Activated CD8-positive, alpha-beta T cell treated with anti-CD3 and anti-CD28 coated beads for 36 hours (primary cell): Measurements from ENCODE around the gene GRM8. TPM values are rescaled to one million over a fixed set of nuclear protein-coding genes. Genes with fewer than 3 reads are reported as not detected.

Experiments
- ATAC-seq: fragments of 200-7000 bp; cut with Tn5 transposase; one replicate; pipeline ENCODE4 v1.10.0; 2021; ENCODE audit warnings: mild to moderate bottlenecking, moderate library complexity
- CTCF ChIA-PET: fragments of 350-600 bp; sonication (Branson Sonifier 250); formaldehyde crosslinking; loops from one replicate; lab custom pipeline; 2021; ENCODE audit warnings: antibody characterized with exemption; lab: Charles Lee
- POLR2A ChIA-PET: fragments of 350-600 bp; sonication (Branson Sonifier 250); formaldehyde crosslinking; loops from one replicate; lab custom pipeline; 2021; ENCODE audit warnings: antibody characterized with exemption; lab: Charles Lee
- DNase-seq: peaks from one replicate; pipeline ENCODE4 v3.0.0-alpha.2; 2020
- H3K27ac Mint-ChIP-seq: one replicate; pipeline ENCODE4 v1.8.0; 2021; ENCODE audit warnings: mild to moderate bottlenecking, mixed read lengths
- H3K27me3 Mint-ChIP-seq: one replicate; pipeline ENCODE4 v1.8.0; 2021; ENCODE audit warnings: mixed read lengths
- H3K36me3 Mint-ChIP-seq: one replicate; pipeline ENCODE4 v1.8.0; 2021; ENCODE audit warnings: low read depth, mixed read lengths
- H3K4me1 Mint-ChIP-seq: one replicate; pipeline ENCODE4 v1.8.0; 2021; ENCODE audit warnings: low read depth, mixed read lengths
- H3K4me3 Mint-ChIP-seq: one replicate; pipeline ENCODE4 v1.8.0; 2021; ENCODE audit warnings: mild to moderate bottlenecking, moderate library complexity, mixed read lengths
- H3K9me3 Mint-ChIP-seq: one replicate; pipeline ENCODE4 v1.8.0; 2021; ENCODE audit warnings: mixed read lengths
- intact Hi-C: fragments of 100-400 bp; cut with micrococcal nuclease; formaldehyde crosslinking; loops from one replicate; pipeline ENCODE4 v1.10.0; 2022
- total RNA-seq, 2 experiments: library from RNA; stranded (reverse); gene quantifications; one replicate each; pipeline ENCODE4 v1.2.3, GENCODE V29; 2021
- TF ChIP-seq, protein P1 (sequence below): fragments of 200-600 bp; IDR thresholded peaks from one replicate; pipeline ENCODE4 v1.8.0; 2022; ENCODE audit warnings: antibody characterized with exemption, mild to moderate bottlenecking

The GRM8 gene
- total RNA-seq, 2 experiments from 2014 or later: not detected

DNA sequence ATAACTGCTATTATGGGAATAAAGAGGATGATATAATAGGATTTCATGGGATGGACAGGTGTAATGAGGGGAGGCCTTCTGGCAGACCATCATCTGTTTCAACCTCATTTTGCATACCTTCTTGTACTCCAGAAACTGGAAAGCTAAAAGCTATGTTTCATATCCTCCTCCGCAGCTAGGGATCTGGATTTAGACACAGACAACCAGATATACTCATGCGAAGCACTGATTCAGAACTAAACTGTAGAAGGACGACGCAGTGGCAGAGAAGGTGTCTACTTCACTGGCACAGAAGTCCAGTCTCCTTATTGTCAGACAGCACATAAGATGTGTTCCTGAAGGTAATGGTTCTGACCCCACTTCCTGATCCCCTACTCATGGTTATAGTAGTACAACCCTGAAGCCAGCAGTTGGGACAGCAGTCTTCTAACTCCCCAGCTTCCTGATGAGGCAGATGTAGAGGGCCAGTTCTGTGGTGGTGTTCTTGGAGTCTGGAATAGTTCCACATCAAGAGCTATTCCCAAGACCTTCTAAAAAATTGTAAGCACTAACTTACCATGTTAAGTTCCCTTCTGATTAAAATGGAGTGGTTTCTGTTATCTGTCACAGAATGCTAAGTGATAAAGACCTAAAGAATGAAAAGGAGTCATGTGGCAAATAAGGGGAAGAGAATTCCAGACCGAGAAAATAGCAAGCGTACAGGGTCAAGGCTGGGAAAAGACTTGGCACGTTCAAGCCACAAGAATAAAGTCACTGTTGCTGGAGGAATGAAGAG lies 550.3 kb downstream of the GRM8 start:
- POLR2A ChIA-PET: no interaction called here
- ATAC-seq (no peak), DNase-seq (no peak)
- Mint-ChIP-seq H3K36me3 (no peaks in the 10 kb centered on the region), H3K9me3 (no peaks in the 10 kb centered on the region), H3K4me1 (no peaks in the 10 kb centered on the region), H3K27me3 (no peaks in the 10 kb centered on the region), H3K27ac (no peak overlapping the region), H3K4me3 (no peak overlapping the region)
- TF ChIP-seq, protein P1, sequence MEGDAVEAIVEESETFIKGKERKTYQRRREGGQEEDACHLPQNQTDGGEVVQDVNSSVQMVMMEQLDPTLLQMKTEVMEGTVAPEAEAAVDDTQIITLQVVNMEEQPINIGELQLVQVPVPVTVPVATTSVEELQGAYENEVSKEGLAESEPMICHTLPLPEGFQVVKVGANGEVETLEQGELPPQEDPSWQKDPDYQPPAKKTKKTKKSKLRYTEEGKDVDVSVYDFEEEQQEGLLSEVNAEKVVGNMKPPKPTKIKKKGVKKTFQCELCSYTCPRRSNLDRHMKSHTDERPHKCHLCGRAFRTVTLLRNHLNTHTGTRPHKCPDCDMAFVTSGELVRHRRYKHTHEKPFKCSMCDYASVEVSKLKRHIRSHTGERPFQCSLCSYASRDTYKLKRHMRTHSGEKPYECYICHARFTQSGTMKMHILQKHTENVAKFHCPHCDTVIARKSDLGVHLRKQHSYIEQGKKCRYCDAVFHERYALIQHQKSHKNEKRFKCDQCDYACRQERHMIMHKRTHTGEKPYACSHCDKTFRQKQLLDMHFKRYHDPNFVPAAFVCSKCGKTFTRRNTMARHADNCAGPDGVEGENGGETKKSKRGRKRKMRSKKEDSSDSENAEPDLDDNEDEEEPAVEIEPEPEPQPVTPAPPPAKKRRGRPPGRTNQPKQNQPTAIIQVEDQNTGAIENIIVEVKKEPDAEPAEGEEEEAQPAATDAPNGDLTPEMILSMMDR: no peak
- CTCF ChIA-PET: no interaction called here
- intact Hi-C loops: no loop called here

DNA sequence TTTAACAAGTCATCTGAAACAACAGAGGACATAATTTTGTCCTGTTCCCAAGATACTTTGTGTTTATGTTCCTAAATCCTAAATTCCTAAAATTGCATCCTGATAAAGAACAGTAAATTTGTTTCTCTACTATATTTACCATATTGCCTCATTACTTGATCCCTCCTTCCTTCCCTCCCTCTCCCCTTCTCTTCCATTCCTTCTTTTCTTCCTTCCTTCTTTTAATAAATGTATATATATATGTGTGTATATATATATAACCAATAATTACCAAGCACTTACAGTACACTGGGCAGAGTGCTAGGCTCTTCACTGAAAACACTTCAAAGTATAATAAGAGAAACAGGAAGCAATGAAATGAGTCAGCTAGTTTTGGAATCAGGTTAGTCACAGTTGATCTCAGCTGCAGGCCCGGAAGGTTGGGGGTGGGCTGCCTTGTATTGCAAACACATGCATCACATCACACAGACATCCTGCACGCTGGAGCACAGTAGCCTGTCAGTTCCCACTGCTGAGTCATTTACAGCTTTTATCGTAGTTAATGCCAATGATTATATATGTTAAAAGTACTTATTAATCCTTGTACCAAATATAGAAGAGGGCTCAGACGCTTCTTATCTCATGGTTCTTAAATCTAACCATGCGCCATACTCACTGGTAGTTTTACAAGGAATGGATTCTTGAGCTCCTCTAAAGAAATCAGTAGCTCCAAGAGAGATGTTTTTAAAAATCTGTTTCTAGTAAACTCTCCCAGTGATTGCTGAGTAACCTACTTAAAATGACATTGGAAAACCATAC lies 551.7 kb downstream of the GRM8 start:
- Mint-ChIP-seq H3K9me3 (no peaks in the 10 kb centered on the region), H3K4me1 (no peaks in the 10 kb centered on the region), H3K27me3 (no peaks in the 10 kb centered on the region), H3K36me3 (no peaks in the 10 kb centered on the region), H3K4me3 (no peak overlapping the region), H3K27ac (no peak overlapping the region)
- peak; percentile 78 for DNase-seq
- intact Hi-C loops: no loop called here
- POLR2A ChIA-PET: no interaction called here
- CTCF ChIA-PET: no interaction called here
- ATAC-seq: peak; percentile 99
- TF ChIP-seq, protein P1: no peak

DNA sequence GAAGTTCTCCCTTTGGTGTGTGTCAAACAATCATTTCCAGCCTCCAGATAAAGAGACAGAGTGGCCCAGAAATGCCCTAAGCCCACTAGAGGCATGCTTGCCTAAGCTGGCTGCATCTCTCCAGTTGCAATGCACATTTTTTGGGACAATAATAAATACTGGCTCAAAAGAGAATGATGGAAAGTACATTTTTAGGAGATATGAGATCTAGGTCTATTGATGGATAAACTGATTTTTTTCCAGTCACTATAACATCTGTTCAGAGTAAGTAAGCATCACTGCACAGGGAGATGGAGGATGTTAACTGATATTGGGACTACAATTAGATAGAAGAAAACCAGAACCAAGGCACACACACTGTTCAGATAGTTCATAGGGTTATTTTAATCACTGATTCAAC lies 553.0 kb downstream of the GRM8 start:
- no peaks in the 10 kb centered on the region for H3K36me3 Mint-ChIP-seq
- no peak for DNase-seq
- POLR2A ChIA-PET: no interaction called here
- H3K4me3 Mint-ChIP-seq: no peak overlapping the region
- CTCF ChIA-PET: no interaction called here
- intact Hi-C loops: no loop called here
- H3K27ac Mint-ChIP-seq: no peak overlapping the region
- H3K27me3 Mint-ChIP-seq: peaks cover 2% of the 10 kb centered on the region
- H3K4me1 Mint-ChIP-seq: no peaks in the 10 kb centered on the region
- ATAC-seq: no peak
- TF ChIP-seq, protein P1: no peak
- no peaks in the 10 kb centered on the region for H3K9me3 Mint-ChIP-seq

DNA sequence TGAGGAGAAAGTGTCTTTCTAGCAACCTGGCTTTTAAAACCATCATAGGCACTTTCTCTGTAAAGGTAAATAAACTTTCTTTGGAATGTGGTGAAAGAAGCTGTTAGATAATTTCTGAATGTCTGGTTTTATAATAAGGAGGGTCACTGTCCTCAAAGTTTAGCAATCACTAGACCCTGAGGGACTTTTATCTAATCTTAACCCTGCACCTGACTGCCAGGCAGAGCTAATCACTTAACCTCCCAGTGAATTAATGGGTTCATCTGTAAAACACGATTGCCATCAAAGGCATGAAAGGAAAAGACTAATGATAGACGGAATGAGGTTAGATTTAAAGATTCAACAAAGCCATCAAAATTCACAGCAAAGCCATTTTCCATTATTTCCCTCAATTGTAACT lies 553.8 kb downstream of the GRM8 start:
- TF ChIP-seq, protein P1: no peak
- Mint-ChIP-seq H3K9me3 (no peaks in the 10 kb centered on the region), H3K36me3 (no peaks in the 10 kb centered on the region), H3K27ac (no peak overlapping the region), H3K4me1 (no peaks in the 10 kb centered on the region), H3K27me3 (peaks cover 2% of the 10 kb centered on the region), H3K4me3 (no peak overlapping the region)
- ChIA-PET CTCF (no interaction called here), POLR2A (no interaction called here)
- DNase-seq: no peak
- no peak for ATAC-seq
- intact Hi-C loops: no loop called here

DNA sequence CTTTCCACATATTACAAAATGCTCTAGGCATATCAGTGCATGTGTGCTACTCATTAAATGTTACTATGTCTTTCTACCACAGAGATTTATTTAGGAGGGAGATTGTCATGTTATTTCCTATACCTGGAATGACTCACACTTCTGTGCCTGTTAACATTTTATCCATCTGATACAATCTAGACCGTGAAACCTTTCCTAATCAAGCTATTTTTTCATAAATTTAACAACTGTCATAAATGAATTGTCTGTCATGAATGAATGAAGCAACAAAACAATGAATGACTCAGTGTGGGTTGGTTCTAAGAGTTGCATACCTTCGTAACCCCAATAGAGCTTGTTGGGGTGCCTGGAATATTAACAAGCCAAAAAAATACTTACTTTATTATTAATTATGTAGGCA lies 554.3 kb downstream of the GRM8 start:
- Mint-ChIP-seq H3K27ac (no peak overlapping the region), H3K9me3 (no peaks in the 10 kb centered on the region), H3K36me3 (no peaks in the 10 kb centered on the region), H3K27me3 (peaks cover 2% of the 10 kb centered on the region), H3K4me3 (no peak overlapping the region), H3K4me1 (no peaks in the 10 kb centered on the region)
- intact Hi-C loops: no loop called here
- DNase-seq: no peak
- CTCF ChIA-PET: no interaction called here
- no peak for ATAC-seq
- TF ChIP-seq, protein P1: no peak
- POLR2A ChIA-PET: no interaction called here
